NCI-H2227 (cell line): ENCODE results near the gene STAC2.
"Not testable (repeated sequence)": the region's sequence is repeated elsewhere in the genome, so short reads cannot be mapped to it uniquely, and the experiment has no call there.

Experiments used
- DNase-seq: peaks from one replicate; lab custom pipeline; 2025; ENCODE audit not compliant: unreplicated experiment; lab: John Stamatoyannopoulos, UW

STAC2 gene

GRCh38 chr17:39225308-39225958 lies at the start of gene STAC2:
Gene STAC2 (minus strand): TSS chr17:39225945. CDS start chr17:39225502, 443 bp downstream.
- DNase-seq: peak; percentile 44

GRCh38 chr17:39271546-39271945 lies 45.8 kb upstream of the STAC2 start:
- DNase-seq: no peak

- DNase-seq: no peak
These were observed 45.2 kb upstream of the STAC2 start for GRCh38 chr17:39270923-39271322.

GRCh38 chr17:39264119-39264518 lies 38.4 kb upstream of the STAC2 start:
- DNase-seq: no peak

GRCh38 chr17:39261286-39261685 lies 35.5 kb upstream of the STAC2 start:
- DNase-seq: peak; percentile 52

- no peak for DNase-seq
These were observed 27.2 kb upstream of the STAC2 start for GRCh38 chr17:39252788-39253460.

GRCh38 chr17:39251997-39252396 lies 26.3 kb upstream of the STAC2 start:
- DNase-seq: no peak

GRCh38 chr17:39250076-39250475 lies 24.3 kb upstream of the STAC2 start:
- not testable (repeated sequence) for DNase-seq

GRCh38 chr17:39246274-39246673 lies 20.5 kb upstream of the STAC2 start:
- DNase-seq: no peak

- peak; percentile 93 for DNase-seq
These were observed 19.1 kb upstream of the STAC2 start for GRCh38 chr17:39244600-39245570.

- DNase-seq: no peak
These were observed 18.4 kb upstream of the STAC2 start for GRCh38 chr17:39244016-39244599.

- no peak for DNase-seq
These were observed 17.4 kb upstream of the STAC2 start for GRCh38 chr17:39243155-39243554.

GRCh38 chr17:39240631-39241030 lies 14.9 kb upstream of the STAC2 start:
- DNase-seq: no peak

GRCh38 chr17:39239640-39240314 lies 14.0 kb upstream of the STAC2 start:
- peak; percentile 73 for DNase-seq

- DNase-seq: no peak
These were observed 12.7 kb upstream of the STAC2 start for GRCh38 chr17:39238311-39238972.

GRCh38 chr17:39237586-39237985 lies 11.8 kb upstream of the STAC2 start:
- no peak for DNase-seq

- DNase-seq: no peak
These were observed 11.3 kb upstream of the STAC2 start for GRCh38 chr17:39236981-39237441.

GRCh38 chr17:39236450-39236927 lies 10.7 kb upstream of the STAC2 start:
- DNase-seq: no peak

GRCh38 chr17:39235555-39236449 lies 10.1 kb upstream of the STAC2 start:
- DNase-seq: peak; percentile 86
